ENCODE data around the gene LGALS14.
"Not testable (repeated sequence)": the region's sequence is repeated elsewhere in the genome, so short reads cannot be mapped to it uniquely, and the experiment has no call there.

LGALS14 gene

GRCh38 chr19:39704181-39705044 is at the start of gene LGALS14:
Gene LGALS14, plus strand, starts transcription at chr19:39704481. Its CDS starts 48 bp downstream, at chr19:39704529.
- Histone ChIP-seq H3K27me3 (ENCODE audit: control insufficient read depth in 1 of 2, insufficient read depth in 2 of 2, low read length in 2 of 2) (no peaks in the 10 kb centered on the region), H3K4me1 (ENCODE audit: insufficient read depth, low read length) (no peaks in the 10 kb centered on the region), H3K9ac (ENCODE audit: low read length) (no peak within 1 kb of the TSS), H3K9me3 (ENCODE audit: low read length) (no peaks in the 10 kb centered on the region), H3K36me3 (ENCODE audit: insufficient read depth, low read length) (no peaks in the 10 kb centered on the region), H3K27ac (ENCODE audit: low read depth, low read length) (no peak within 1 kb of the TSS), H3K4me3 (ENCODE audit: low read depth in 1 of 2, low read length in 2 of 2) (no peak within 1 kb of the TSS)

DNA sequence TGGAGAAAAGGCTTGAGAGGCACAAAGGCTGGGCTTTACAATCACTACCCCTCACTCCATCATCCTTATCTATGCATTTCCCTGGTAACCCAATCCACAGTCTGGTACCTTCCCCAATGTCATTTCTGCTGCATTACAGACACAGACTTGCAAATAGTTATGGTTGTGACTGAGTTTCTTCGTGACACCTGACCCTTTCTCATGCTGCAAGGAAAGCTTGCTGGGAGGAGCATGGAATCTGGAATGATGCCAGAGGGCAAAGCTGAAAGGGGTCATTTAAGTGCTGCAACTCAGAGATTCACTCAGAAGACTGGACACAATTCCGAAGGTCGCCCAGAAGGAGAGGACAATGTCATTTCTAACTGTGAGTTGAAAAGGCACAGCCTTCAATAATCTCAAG is 48.7 kb upstream of the LGALS14 start, which contains the start of gene LGALS16:
Gene LGALS16, plus strand, starts transcription at position 301 of the 400 bp plus-strand sequence. Its CDS starts 49 bp downstream, at position 350.
- Histone ChIP-seq H3K9me3 (ENCODE audit: low read length) (no peaks in the 10 kb centered on the region), H3K36me3 (ENCODE audit: insufficient read depth, low read length) (no peaks in the 10 kb centered on the region), H3K4me3 (ENCODE audit: low read depth in 1 of 2, low read length in 2 of 2) (no peak within 1 kb of the TSS), H3K27ac (ENCODE audit: low read depth, low read length) (no peak within 1 kb of the TSS), H3K4me1 (ENCODE audit: insufficient read depth, low read length) (no peaks in the 10 kb centered on the region), H3K9ac (ENCODE audit: low read length) (no peak within 1 kb of the TSS), H3K27me3 (ENCODE audit: control insufficient read depth in 1 of 2, insufficient read depth in 2 of 2, low read length in 2 of 2) (no peaks in the 10 kb centered on the region)

- Histone ChIP-seq H3K4me1 (ENCODE audit: insufficient read depth, low read length) (no peaks in the 10 kb centered on the region), H3K9me3 (ENCODE audit: low read length) (no peaks in the 10 kb centered on the region), H3K27me3 (ENCODE audit: control insufficient read depth in 1 of 2, insufficient read depth in 2 of 2, low read length in 2 of 2) (no peaks in the 10 kb centered on the region), H3K9ac (ENCODE audit: low read length) (no peak overlapping the region), H3K36me3 (ENCODE audit: insufficient read depth, low read length) (no peaks in the 10 kb centered on the region), H3K4me3 (ENCODE audit: low read depth in 1 of 2, low read length in 2 of 2) (no peak overlapping the region), H3K27ac (ENCODE audit: low read depth, low read length) (no peak overlapping the region)
These were observed 44.5 kb upstream of the LGALS14 start for GRCh38 chr19:39659791-39660190.

- H3K27me3 ChIP-seq (ENCODE audit: control insufficient read depth in 1 of 2, insufficient read depth in 2 of 2, low read length in 2 of 2): no peaks in the 10 kb centered on the region
- no peaks in the 10 kb centered on the region for H3K4me1 ChIP-seq (ENCODE audit: insufficient read depth, low read length)
- no peak overlapping the region for H3K4me3 ChIP-seq (ENCODE audit: low read depth in 1 of 2, low read length in 2 of 2)
- H3K9ac ChIP-seq (ENCODE audit: low read length): no peak overlapping the region
- no peak overlapping the region for H3K27ac ChIP-seq (ENCODE audit: low read depth, low read length)
- H3K9me3 ChIP-seq (ENCODE audit: low read length): no peaks in the 10 kb centered on the region
- no peaks in the 10 kb centered on the region for H3K36me3 ChIP-seq (ENCODE audit: insufficient read depth, low read length)
These were observed 43.6 kb upstream of the LGALS14 start for GRCh38 chr19:39660661-39661060.

DNA sequence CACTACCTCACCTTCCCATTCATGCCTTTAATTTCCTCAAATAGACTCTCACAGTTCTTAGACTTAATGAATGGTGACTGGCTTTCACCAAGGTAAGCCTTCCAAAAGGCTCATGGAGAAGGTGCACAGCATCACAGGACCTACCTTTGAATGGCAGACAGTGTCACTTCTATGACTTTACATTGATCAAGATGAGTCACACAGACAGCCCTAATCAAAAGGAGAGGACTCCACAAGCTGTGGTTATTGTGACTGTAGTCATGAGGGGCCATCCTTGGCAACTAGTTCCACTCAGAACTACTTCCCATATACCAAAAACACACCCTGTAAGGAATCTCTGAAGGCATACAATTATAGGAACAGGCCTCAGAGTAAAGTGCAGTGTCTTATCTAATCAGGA is 42.7 kb upstream of the LGALS14 start:
- Histone ChIP-seq H3K9me3 (ENCODE audit: low read length) (no peaks in the 10 kb centered on the region), H3K4me3 (ENCODE audit: low read depth in 1 of 2, low read length in 2 of 2) (no peak overlapping the region), H3K27me3 (ENCODE audit: control insufficient read depth in 1 of 2, insufficient read depth in 2 of 2, low read length in 2 of 2) (no peaks in the 10 kb centered on the region), H3K4me1 (ENCODE audit: insufficient read depth, low read length) (no peaks in the 10 kb centered on the region), H3K27ac (ENCODE audit: low read depth, low read length) (no peak overlapping the region), H3K9ac (ENCODE audit: low read length) (no peak overlapping the region), H3K36me3 (ENCODE audit: insufficient read depth, low read length) (no peaks in the 10 kb centered on the region)

DNA sequence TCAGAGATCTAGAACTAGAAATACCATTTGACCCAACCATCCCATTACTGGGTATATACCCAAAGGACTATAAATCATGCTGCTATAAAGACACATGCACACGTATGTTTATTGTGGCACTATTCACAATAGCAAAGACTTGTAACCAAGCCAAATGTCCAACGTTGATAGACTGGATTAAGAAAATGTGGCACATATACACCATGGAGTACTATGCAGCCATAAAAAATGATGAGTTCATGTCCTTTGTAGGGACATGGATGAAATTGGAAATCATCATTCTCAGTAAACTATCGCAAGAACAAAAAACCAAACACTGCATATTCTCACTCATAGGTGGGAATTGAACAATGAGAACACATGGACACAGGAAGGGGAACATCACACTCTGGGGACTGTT is 34.4 kb upstream of the LGALS14 start:
- H3K9ac ChIP-seq (ENCODE audit: low read length); H3K9me3 ChIP-seq (ENCODE audit: low read length); H3K36me3 ChIP-seq (ENCODE audit: insufficient read depth, low read length); H3K4me1 ChIP-seq (ENCODE audit: insufficient read depth, low read length); H3K27ac ChIP-seq (ENCODE audit: low read depth, low read length); H3K27me3 ChIP-seq (ENCODE audit: control insufficient read depth in 1 of 2, insufficient read depth in 2 of 2, low read length in 2 of 2); H3K4me3 ChIP-seq (ENCODE audit: low read depth in 1 of 2, low read length in 2 of 2): not testable (repeated sequence)

DNA sequence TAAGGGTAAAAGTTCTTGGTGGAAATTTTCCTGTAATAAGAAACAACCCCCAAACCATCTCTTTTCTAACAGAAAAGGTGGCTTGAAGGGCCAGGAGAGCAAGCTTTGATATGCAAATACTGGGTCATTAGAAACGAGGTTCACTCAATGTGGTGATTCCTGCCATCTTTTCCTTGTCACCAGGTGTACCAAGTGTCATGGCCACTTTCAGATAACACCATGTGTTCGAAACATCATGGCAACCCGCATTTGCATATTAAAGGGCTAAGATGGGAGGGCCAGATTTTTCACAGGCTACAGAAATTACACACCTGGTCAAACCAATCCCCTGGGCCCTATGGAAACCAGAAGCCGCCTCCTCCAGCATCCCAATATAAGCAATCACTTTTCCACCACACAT is 33.3 kb upstream of the LGALS14 start:
- Histone ChIP-seq H3K9ac (ENCODE audit: low read length) (no peak overlapping the region), H3K27ac (ENCODE audit: low read depth, low read length) (no peak overlapping the region), H3K36me3 (ENCODE audit: insufficient read depth, low read length) (no peaks in the 10 kb centered on the region), H3K9me3 (ENCODE audit: low read length) (no peaks in the 10 kb centered on the region), H3K27me3 (ENCODE audit: control insufficient read depth in 1 of 2, insufficient read depth in 2 of 2, low read length in 2 of 2) (no peaks in the 10 kb centered on the region), H3K4me1 (ENCODE audit: insufficient read depth, low read length) (no peaks in the 10 kb centered on the region), H3K4me3 (ENCODE audit: low read depth in 1 of 2, low read length in 2 of 2) (no peak overlapping the region)

GRCh38 chr19:39671739-39672363 is 32.4 kb upstream of the LGALS14 start:
- Histone ChIP-seq H3K4me1 (ENCODE audit: insufficient read depth, low read length) (no peaks in the 10 kb centered on the region), H3K9me3 (ENCODE audit: low read length) (no peaks in the 10 kb centered on the region), H3K27me3 (ENCODE audit: control insufficient read depth in 1 of 2, insufficient read depth in 2 of 2, low read length in 2 of 2) (no peaks in the 10 kb centered on the region), H3K27ac (ENCODE audit: low read depth, low read length) (no peak overlapping the region), H3K4me3 (ENCODE audit: low read depth in 1 of 2, low read length in 2 of 2) (no peak overlapping the region), H3K36me3 (ENCODE audit: insufficient read depth, low read length) (no peaks in the 10 kb centered on the region), H3K9ac (ENCODE audit: low read length) (no peak overlapping the region)

DNA sequence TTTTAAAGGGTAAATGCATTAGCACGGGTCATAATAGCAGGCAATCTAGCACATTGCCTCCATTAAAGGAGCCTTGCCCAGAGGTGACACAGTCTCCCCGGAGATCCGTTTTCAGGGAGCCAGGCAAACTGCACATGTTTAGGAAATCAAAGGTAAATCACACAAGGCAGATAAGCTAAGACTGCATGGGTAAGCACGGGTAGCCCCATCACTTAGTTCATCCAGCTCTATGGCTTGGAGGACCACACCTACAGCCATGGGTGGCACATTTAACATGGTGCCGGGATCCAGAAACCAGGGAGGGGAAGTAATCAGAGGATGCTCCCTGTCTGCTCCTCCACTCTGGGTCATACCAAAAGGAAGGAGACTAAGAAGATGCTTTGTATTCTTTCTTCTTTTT is 31.8 kb upstream of the LGALS14 start:
- no peaks in the 10 kb centered on the region for H3K36me3 ChIP-seq (ENCODE audit: insufficient read depth, low read length)
- H3K9ac ChIP-seq (ENCODE audit: low read length): no peak overlapping the region
- no peak overlapping the region for H3K4me3 ChIP-seq (ENCODE audit: low read depth in 1 of 2, low read length in 2 of 2)
- no peaks in the 10 kb centered on the region for H3K27me3 ChIP-seq (ENCODE audit: control insufficient read depth in 1 of 2, insufficient read depth in 2 of 2, low read length in 2 of 2)
- H3K4me1 ChIP-seq (ENCODE audit: insufficient read depth, low read length): no peaks in the 10 kb centered on the region
- no peak overlapping the region for H3K27ac ChIP-seq (ENCODE audit: low read depth, low read length)
- no peaks in the 10 kb centered on the region for H3K9me3 ChIP-seq (ENCODE audit: low read length)

DNA sequence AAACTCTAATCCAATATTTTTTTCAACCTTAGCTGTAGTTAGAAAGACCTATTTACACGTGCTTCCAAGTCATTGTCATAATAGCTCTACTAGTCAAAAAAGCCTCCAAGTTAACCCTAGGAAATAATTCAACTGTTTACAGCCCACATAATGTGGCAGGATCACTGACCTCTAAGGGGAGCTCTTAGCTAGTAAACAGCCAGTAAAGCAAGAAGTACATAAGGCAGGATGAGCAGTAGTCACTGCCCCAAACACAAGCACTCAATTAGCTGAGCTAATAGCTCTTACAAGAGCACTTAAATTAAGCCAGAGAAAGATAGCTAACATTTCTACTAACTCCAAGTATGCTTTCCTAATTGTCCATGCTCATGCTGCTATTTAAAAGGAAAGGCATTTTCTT is 30.4 kb upstream of the LGALS14 start:
- H3K9ac ChIP-seq (ENCODE audit: low read length); H3K4me3 ChIP-seq (ENCODE audit: low read depth in 1 of 2, low read length in 2 of 2); H3K27ac ChIP-seq (ENCODE audit: low read depth, low read length); H3K9me3 ChIP-seq (ENCODE audit: low read length); H3K36me3 ChIP-seq (ENCODE audit: insufficient read depth, low read length); H3K4me1 ChIP-seq (ENCODE audit: insufficient read depth, low read length); H3K27me3 ChIP-seq (ENCODE audit: control insufficient read depth in 1 of 2, insufficient read depth in 2 of 2, low read length in 2 of 2): not testable (repeated sequence)

DNA sequence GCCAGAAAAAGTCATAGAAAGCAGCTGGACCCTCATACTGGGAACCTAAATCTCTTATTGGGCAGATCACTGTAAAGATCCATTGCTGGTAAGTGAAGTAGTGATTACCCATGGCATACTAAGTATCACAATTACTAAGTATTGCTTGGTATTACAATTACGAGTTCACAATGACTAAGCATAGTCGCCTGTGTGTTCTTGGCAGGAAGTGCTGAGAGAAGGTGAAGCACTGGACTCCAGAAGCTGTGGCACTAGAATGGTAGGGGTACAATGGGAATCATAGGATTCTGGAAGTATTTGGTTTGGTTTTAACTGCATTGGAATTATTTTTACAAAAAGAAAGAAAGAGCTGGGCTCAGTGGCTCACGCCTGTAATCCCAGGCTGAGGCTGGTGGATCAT is 28.3 kb upstream of the LGALS14 start:
- Histone ChIP-seq H3K9ac (ENCODE audit: low read length) (no peak overlapping the region), H3K36me3 (ENCODE audit: insufficient read depth, low read length) (no peaks in the 10 kb centered on the region), H3K27ac (ENCODE audit: low read depth, low read length) (no peak overlapping the region), H3K9me3 (ENCODE audit: low read length) (no peaks in the 10 kb centered on the region), H3K4me1 (ENCODE audit: insufficient read depth, low read length) (no peaks in the 10 kb centered on the region), H3K27me3 (ENCODE audit: control insufficient read depth in 1 of 2, insufficient read depth in 2 of 2, low read length in 2 of 2) (no peaks in the 10 kb centered on the region), H3K4me3 (ENCODE audit: low read depth in 1 of 2, low read length in 2 of 2) (no peak overlapping the region)
